GM12874 (cell line): ENCODE data around the gene CCDC183.

Experiments used
- CTCF ChIP-seq: IDR thresholded peaks from 2 replicates; pipeline ENCODE4 v1.5.1; 2011; ENCODE audit warnings: low read depth, mild to moderate bottlenecking, control low read depth, low read length, moderate library complexity; ENCODE audit not compliant: insufficient read depth

The CCDC183 gene

DNA sequence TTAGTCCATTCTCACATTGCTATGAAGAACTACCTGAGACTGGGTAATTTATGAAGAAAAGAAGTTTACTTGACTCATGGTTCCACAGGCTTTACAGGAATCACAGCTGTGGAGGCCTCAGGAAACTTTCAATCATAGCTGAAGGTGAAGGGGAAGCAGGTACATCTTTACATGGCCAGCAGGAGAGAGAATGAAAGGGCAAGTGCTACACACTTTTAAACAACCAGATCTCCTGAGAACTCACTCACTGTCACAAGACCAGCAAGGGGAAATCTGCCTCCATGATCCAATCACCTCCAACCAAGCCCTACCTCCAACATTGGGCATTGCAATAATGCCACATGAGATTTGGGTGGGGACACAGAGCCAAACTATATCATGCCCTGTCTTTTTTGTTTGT lies 44.3 kb upstream of the CCDC183 start:
- TF ChIP-seq CTCF: no peak

- no peak for TF ChIP-seq CTCF
These were observed 42.6 kb upstream of the CCDC183 start for GRCh38 chr9:136753371-136754058.

DNA sequence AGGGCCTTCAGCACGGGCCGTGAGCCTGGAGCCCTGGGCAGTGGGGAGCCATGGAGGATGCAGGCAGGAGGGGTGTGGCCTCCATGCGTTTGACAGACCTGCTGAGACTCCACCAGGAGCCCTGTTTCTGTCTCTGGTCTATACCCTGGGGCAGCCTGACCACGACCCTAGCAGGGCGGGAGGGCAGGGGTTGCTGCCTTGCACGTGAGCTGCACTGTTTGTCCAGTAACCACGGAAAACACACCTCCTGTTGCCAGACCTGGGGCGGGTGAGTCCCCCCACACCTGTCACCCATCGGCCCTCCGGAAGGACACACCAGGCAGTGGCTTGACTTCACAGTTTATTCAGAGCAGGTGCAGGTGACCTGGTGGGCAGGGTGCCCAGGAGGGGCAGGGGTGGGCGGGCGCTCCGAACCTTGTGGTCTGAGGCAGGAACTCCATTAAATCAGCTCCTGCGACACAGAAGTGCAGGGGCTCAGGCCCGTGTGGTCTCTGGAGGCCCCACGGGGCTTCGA lies 42.0 kb upstream of the CCDC183 start:
- no peak for TF ChIP-seq CTCF

GRCh38 chr9:136754626-136755301 lies 41.4 kb upstream of the CCDC183 start:
- no peak for TF ChIP-seq CTCF

DNA sequence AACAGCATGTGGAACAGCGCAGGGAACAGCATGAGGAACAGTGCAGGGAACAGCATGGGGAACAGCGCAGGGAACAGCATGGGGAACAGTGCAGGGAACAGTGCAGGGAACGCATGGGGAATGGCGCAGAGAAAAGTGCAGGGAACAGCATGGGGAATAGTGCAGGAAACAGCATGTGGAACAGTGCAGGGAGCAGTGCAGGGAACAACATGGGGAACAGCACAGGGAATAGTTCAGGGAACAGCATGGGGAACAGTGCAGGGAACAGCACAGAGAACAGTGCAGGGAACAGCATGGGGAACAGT lies 40.1 kb upstream of the CCDC183 start:
- no peak for TF ChIP-seq CTCF

GRCh38 chr9:136756836-136757235 lies 39.3 kb upstream of the CCDC183 start:
- no peak for TF ChIP-seq CTCF

- no peak for TF ChIP-seq CTCF
These were observed 38.8 kb upstream of the CCDC183 start for GRCh38 chr9:136757328-136757727.
